ENCODE data around the gene HEXA.

GRCh38 chr15:72338148-72338547 lies 37.7 kb downstream of the HEXA start:
- no peak for TF ChIP-seq CTCF (IDR thresholded peaks at IDR 0.05)
- TF ChIP-seq POLR2A (IDR thresholded peaks at IDR 0.05), result no peak
